ENCODE measurements around the gene CISD2.

Gene CISD2

GRCh38 chr4:102832667-102833066 is 36.1 kb upstream of the CISD2 start:
- no peak for TF ChIP-seq CTCF (IDR thresholded peaks at IDR 0.05; ENCODE audit: low read depth, low read length)

GRCh38 chr4:102836596-102836995 is 32.2 kb upstream of the CISD2 start:
- no peak for TF ChIP-seq CTCF (IDR thresholded peaks at IDR 0.05; ENCODE audit: low read depth, low read length)
- DNase-seq (ENCODE audit: extremely low read depth, low read depth), result no peak

More at GRCh38 chr4:102832667-102833066, 36.1 kb upstream of the CISD2 start:
- DNase-seq (ENCODE audit: extremely low read depth, low read depth), result no peak

DNA sequence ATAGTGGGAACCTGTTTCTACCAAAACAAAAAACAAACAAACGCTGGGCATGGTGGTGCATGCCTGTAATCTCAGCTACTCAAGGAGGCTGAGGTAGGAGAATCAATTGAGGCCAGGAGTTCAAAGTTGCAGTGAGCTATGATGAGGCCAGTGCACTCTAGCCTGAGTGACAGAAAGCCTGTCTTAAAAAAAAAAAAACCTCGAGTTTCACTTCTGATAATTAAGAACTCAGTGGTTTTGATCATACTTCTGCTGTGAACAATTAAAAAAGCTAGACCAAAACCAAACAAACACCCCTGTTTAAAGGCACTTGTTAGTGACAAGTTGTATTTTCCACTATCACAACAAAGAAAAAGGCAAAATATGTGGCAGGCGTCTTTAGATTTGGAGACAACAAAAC is 26.4 kb upstream of the CISD2 start:
- TF ChIP-seq CTCF (IDR thresholded peaks at IDR 0.05; ENCODE audit: low read depth, low read length), result no peak
- DNase-seq (ENCODE audit: extremely low read depth, low read depth), result no peak

DNA sequence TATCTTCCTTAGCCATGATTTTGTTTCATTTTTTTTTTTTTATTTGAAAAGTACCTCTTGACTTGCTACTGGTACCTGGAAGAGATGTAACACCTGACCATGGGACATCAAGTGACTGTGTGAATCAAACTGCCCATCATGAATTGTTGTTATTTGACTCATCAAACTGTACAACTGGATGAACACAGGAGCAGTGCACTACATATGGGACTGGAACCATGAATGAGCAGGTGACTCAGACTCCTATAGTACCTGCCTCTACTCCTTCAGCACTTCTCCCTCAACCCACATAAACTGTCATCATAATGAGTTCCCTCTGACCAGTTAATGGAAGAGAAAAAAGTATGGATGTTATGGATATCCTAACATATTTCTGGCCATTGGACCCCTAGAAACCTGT is 25.5 kb upstream of the CISD2 start:
- TF ChIP-seq CTCF (IDR thresholded peaks at IDR 0.05; ENCODE audit: low read depth, low read length), result no peak
- DNase-seq (ENCODE audit: extremely low read depth, low read depth), result no peak

DNA sequence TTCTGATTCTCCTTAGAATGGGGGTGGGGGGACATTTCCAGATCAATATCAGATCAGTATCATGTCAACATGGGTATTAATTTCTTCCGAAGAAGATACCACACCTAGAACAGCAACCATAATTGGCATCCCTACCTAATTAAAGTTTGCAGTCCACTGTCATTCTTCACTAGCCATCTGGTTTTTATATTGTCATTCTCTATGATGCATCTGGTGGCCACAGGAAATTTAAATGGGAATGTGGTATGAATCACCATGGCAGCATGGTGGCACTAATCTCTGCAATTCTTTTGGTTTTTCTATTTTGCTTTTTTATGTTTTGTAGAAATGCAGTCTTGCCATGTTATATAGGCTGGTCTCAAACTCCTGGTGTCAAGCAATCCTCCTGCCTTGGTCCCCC is 24.9 kb upstream of the CISD2 start:
- DNase-seq (ENCODE audit: extremely low read depth, low read depth), result no peak
- no peak for TF ChIP-seq CTCF (IDR thresholded peaks at IDR 0.05; ENCODE audit: low read depth, low read length)

DNA sequence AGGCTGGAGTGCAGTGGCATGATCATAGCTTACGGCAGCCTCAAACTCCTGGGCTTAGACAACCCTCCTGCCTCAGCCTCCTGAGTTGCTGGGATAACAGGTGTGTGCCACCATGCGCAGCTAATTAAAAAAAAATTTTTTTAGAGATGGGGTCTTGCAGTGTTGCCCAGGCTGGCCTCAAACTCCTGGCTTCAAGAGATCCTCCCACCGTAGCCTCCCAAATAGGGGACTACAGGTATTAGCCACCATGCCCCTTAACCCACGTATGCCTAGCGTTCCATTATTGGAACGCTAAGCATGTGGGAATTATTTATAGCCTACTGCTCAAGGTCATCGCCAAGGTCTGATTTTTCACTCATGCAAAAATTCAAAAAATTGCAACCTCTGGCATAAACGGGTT is 21.1 kb upstream of the CISD2 start:
- no peak for TF ChIP-seq CTCF (IDR thresholded peaks at IDR 0.05; ENCODE audit: low read depth, low read length)
- DNase-seq (ENCODE audit: extremely low read depth, low read depth), result no peak

- DNase-seq (ENCODE audit: extremely low read depth, low read depth), result no peak
- TF ChIP-seq CTCF (IDR thresholded peaks at IDR 0.05; ENCODE audit: low read depth, low read length), result no peak
These were observed 19.1 kb upstream of the CISD2 start for GRCh38 chr4:102849579-102850104.

Measured in AG09319 (cell line).